HCT116 (cell line): ENCODE measurements around the gene DLG4.

Source experiments
- ATF3 ChIP-seq: IDR thresholded peaks from 2 replicates; pipeline ENCODE4 v1.6.1; 2012
- CTCF ChIP-seq, 3 experiments: fragments of 200-600 bp in 1 of 3; sonication (generic) in 1 of 3; IDR thresholded peaks in 2 of 3; conservative IDR thresholded peaks in 1 of 3; 2 replicates each; pipeline ENCODE4 v1.5.1; 2012 to 2017; ENCODE audit warnings: low read depth in 2 of 3, low read length in 2 of 3, antibody characterized with exemption in 1 of 3, borderline replicate concordance in 1 of 3, control low read depth in 1 of 3, mild to moderate bottlenecking in 1 of 3, mixed read lengths in 1 of 3, mixed run types in 1 of 3, moderate library complexity in 1 of 3; ENCODE audit not compliant: insufficient read depth in 1 of 3
- ELF1 ChIP-seq: IDR thresholded peaks from 2 replicates; pipeline ENCODE4 v1.6.1; 2012; ENCODE audit warnings: low read depth, borderline replicate concordance
- EZH2 ChIP-seq: fragments of 200-600 bp; sonication (generic); IDR thresholded peaks from 2 replicates; pipeline ENCODE4 v1.6.1; 2017; ENCODE audit warnings: antibody characterized with exemption, mixed run types
- MAX ChIP-seq: IDR thresholded peaks from 2 replicates; pipeline ENCODE4 v1.6.1; 2012
- POLR2A ChIP-seq: IDR thresholded peaks from 2 replicates; pipeline ENCODE4 v1.7.0; 2011; ENCODE audit warnings: borderline replicate concordance; ENCODE audit not compliant: insufficient read depth, insufficient read length; ENCODE audit errors: extremely low read depth
- RAD21 ChIP-seq: IDR thresholded peaks from 2 replicates; pipeline ENCODE4 v1.6.1; 2012; ENCODE audit warnings: low read depth, mild to moderate bottlenecking
- REST ChIP-seq: IDR thresholded peaks from 2 replicates; pipeline ENCODE4 v1.6.1; 2012; ENCODE audit warnings: low read depth
- SP1 ChIP-seq: IDR thresholded peaks from 2 replicates; pipeline ENCODE4 v1.6.1; 2012; ENCODE audit warnings: low read depth
- SRF ChIP-seq: IDR thresholded peaks from 2 replicates; pipeline ENCODE4 v1.6.1; 2012; ENCODE audit warnings: low read depth
- TCF7L2 ChIP-seq: IDR thresholded peaks from 2 replicates; pipeline ENCODE4 v1.7.0; 2011; ENCODE audit warnings: borderline replicate concordance, inconsistent platforms; ENCODE audit not compliant: insufficient read depth, insufficient read length; ENCODE audit errors: extremely low read depth
- YY1 ChIP-seq: IDR thresholded peaks from 2 replicates; pipeline ENCODE4 v1.6.1; 2011; ENCODE audit warnings: low read length, low read depth, moderate library complexity, mild to moderate bottlenecking; ENCODE audit not compliant: insufficient replicate concordance; ENCODE audit errors: extremely low read depth
- ZBTB33 ChIP-seq: IDR thresholded peaks from 2 replicates; pipeline ENCODE4 v1.6.1; 2011; ENCODE audit warnings: mild to moderate bottlenecking, low read length, moderate library complexity; ENCODE audit not compliant: insufficient replicate concordance; ENCODE audit errors: extremely low read depth

GRCh38 chr17:7208754-7209460 lies 10.7 kb downstream of the DLG4 start:
- TF ChIP-seq ATF3: no peak
- TF ChIP-seq SRF: no peak
- no peak for TF ChIP-seq CTCF (IDR thresholded peaks at IDR 0.05 in 2 of 3, conservative IDR thresholded peaks at IDR 0.05 in 1 of 3; ENCODE audit: borderline replicate concordance in 1 of 3, insufficient read depth in 1 of 3, low read depth in 2 of 3, low read length in 2 of 3)
- no peak for TF ChIP-seq POLR2A
- TF ChIP-seq MAX: no peak
- no peak for TF ChIP-seq SP1
- TF ChIP-seq YY1: no peak
- no peak for TF ChIP-seq EZH2
- no peak for TF ChIP-seq REST
- TF ChIP-seq TCF7L2: no peak
- TF ChIP-seq ELF1: no peak
- no peak for TF ChIP-seq ZBTB33
- no peak for TF ChIP-seq RAD21
